Bronchial epithelial cell (primary cell): ENCODE measurements around the gene C1QL2. TPM values are rescaled to one million over a fixed set of nuclear protein-coding genes. Genes with fewer than 3 reads are reported as not detected.
A peak's percentile ranks its signal among the peaks of the same experiment; 100 is the strongest.

Experiments used
- DNase-seq: peaks from one replicate; pipeline ENCODE4 v3.0.0-alpha.2; 2010; ENCODE audit warnings: low read depth
- FAIRE-seq: peaks from 2 replicates; lab custom pipeline; 2011; peaks lifted over from hg19 to GRCh38; lab: Jason Lieb, UNC
- H3K27me3 ChIP-seq: 2 replicates; pipeline ENCODE4 v1.5.1; 2011; ENCODE audit warnings: low read length; ENCODE audit not compliant: control insufficient read depth, insufficient read depth
- H3K36me3 ChIP-seq: 2 replicates; pipeline ENCODE4 v1.5.1; 2011; ENCODE audit warnings: low read length; ENCODE audit not compliant: control insufficient read depth, insufficient read depth
- H3K4me3 ChIP-seq: 2 replicates; pipeline ENCODE4 v1.5.1; 2011; ENCODE audit warnings: mild to moderate bottlenecking, low read depth, low read length, control low read depth
- total RNA-seq: library from RNA; depleted of rRNA; stranded (reverse); fragments of >200 nt; gene quantifications from 2 replicates; pipeline ENCODE4 v1.2.1, GENCODE V29; 2014
- TF ChIP-seq, protein P1 (sequence below): IDR thresholded peaks from 2 replicates; pipeline ENCODE4 v1.5.1; 2011; ENCODE audit warnings: mild to moderate bottlenecking, moderate library complexity, low read length, control low read depth, inconsistent platforms; ENCODE audit not compliant: insufficient read depth, severe bottlenecking

Gene C1QL2
- total RNA-seq, 1 donor from 2014 or later = not detected

- Histone ChIP-seq H3K36me3 (no peaks in the 10 kb centered on the region), H3K4me3 (no peak overlapping the region), H3K27me3 (no peaks in the 10 kb centered on the region)
- DNase-seq = peak; percentile 17
- FAIRE-seq = no peak
- TF ChIP-seq, protein P1, sequence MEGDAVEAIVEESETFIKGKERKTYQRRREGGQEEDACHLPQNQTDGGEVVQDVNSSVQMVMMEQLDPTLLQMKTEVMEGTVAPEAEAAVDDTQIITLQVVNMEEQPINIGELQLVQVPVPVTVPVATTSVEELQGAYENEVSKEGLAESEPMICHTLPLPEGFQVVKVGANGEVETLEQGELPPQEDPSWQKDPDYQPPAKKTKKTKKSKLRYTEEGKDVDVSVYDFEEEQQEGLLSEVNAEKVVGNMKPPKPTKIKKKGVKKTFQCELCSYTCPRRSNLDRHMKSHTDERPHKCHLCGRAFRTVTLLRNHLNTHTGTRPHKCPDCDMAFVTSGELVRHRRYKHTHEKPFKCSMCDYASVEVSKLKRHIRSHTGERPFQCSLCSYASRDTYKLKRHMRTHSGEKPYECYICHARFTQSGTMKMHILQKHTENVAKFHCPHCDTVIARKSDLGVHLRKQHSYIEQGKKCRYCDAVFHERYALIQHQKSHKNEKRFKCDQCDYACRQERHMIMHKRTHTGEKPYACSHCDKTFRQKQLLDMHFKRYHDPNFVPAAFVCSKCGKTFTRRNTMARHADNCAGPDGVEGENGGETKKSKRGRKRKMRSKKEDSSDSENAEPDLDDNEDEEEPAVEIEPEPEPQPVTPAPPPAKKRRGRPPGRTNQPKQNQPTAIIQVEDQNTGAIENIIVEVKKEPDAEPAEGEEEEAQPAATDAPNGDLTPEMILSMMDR = peak; percentile 88
Measured at GRCh38 chr2:119174216-119174992, 15.9 kb upstream of the C1QL2 start.

- Histone ChIP-seq H3K4me3 (no peak overlapping the region), H3K36me3 (no peaks in the 10 kb centered on the region), H3K27me3 (no peaks in the 10 kb centered on the region)
- DNase-seq = no peak
- no peak for FAIRE-seq
- TF ChIP-seq, protein P1 = no peak
Measured at GRCh38 chr2:119173556-119174060, 15.1 kb upstream of the C1QL2 start.

GRCh38 chr2:119170504-119170903 is 12.0 kb upstream of the C1QL2 start:
- no peaks in the 10 kb centered on the region for H3K36me3 ChIP-seq
- H3K27me3 ChIP-seq = no peaks in the 10 kb centered on the region
- no peak for FAIRE-seq
- no peak overlapping the region for H3K4me3 ChIP-seq
- TF ChIP-seq, protein P1 = no peak
- no peak for DNase-seq

DNA sequence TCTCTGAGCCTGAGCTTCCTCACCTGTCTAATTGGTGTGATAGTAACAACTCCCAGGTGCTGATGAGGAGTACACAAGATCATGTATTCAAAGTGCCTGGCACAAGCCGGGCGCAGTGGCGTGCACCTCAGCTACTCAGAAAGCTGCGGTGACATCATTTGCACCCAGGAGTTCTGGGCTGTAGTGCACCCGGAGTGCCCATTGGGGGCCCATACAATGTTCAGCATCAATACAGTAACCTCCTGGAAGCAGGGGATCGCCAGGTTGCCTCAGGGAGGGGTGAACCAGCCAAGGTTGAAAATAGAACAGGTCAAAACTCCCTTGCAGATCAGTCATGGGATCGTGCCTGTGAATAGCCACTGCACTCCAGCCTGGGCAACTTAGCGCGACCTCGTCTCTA is 11.2 kb upstream of the C1QL2 start:
- no peaks in the 10 kb centered on the region for H3K27me3 ChIP-seq
- no peaks in the 10 kb centered on the region for H3K36me3 ChIP-seq
- FAIRE-seq = no peak
- TF ChIP-seq, protein P1 = no peak
- H3K4me3 ChIP-seq = no peak overlapping the region
- no peak for DNase-seq

DNA sequence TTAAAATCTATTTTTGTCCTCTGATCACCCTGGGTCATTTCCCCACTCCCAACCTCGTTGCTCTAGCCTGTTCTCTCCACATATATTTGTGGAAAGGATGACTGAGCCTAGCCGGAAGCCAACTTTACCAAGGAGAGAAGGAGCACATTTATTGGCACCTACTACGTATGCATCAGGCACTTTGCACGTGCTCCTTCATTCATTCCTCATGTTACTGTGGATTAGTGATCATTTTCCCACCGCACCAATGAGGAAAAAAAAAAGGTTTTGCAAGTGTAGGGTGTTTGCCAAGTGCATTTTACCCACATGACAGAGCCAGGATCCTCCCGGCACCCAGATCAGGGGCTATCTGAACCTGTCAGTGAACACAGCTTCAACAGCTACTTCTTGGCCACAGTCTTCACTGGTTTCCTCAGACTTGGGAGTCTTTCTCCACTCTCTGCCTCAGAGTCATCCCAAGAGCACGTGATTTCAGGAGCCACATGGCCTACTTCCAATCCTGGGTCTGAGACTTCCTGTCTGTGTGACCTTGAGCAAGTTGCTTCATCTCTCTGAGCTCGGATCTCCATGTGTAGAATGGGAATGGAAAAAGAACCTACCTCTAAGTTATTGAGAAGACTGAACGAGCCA is 1.9 kb upstream of the C1QL2 start:
- Histone ChIP-seq H3K36me3 (no peaks in the 10 kb centered on the region), H3K27me3 (peaks cover 38% of the 10 kb centered on the region), H3K4me3 (no peak overlapping the region)

More for the DNA sequence above, 1.9 kb upstream of the C1QL2 start:
- TF ChIP-seq, protein P1 = no peak
- FAIRE-seq = no peak
- no peak for DNase-seq
